ENCODE results near the gene RPS8. TPM values are rescaled to one million over a fixed set of nuclear protein-coding genes. Genes with fewer than 3 reads are reported as not detected.
"Not testable (repeated sequence)": the region's sequence is repeated elsewhere in the genome, so short reads cannot be mapped to it uniquely, and the experiment has no call there.

Gene RPS8
- total RNA-seq, 1 donor from 2014 or later, result 1,343 TPM

- DNase-seq (ENCODE audit: low spot score), result no peak
These were observed 27.1 kb downstream of the RPS8 start for GRCh38 chr1:44802306-44803061.

GRCh38 chr1:44803062-44803311 is 27.6 kb downstream of the RPS8 start:
- no peak for DNase-seq (ENCODE audit: low spot score)

GRCh38 chr1:44803312-44804095 is 28.2 kb downstream of the RPS8 start:
- no peak for DNase-seq (ENCODE audit: low spot score)

- DNase-seq (ENCODE audit: low spot score), result no peak
These were observed 30.1 kb downstream of the RPS8 start for GRCh38 chr1:44805311-44806024.

- DNase-seq (ENCODE audit: low spot score), result no peak
These were observed 30.8 kb downstream of the RPS8 start for GRCh38 chr1:44806025-44806703.

GRCh38 chr1:44806704-44807363 is 31.5 kb downstream of the RPS8 start, which contains the start of gene DYNLT4:
DYNLT4 (minus strand) TSS chr1:44807351; CDS start chr1:44806668, 683 bp downstream.
- no peak for DNase-seq (ENCODE audit: low spot score)

- peak; percentile 97 for DNase-seq (ENCODE audit: low spot score)
These were observed 32.2 kb downstream of the RPS8 start for GRCh38 chr1:44807364-44808062.

GRCh38 chr1:44808063-44808937 is 33.0 kb downstream of the RPS8 start, which contains the start of gene BTBD19:
BTBD19 (plus strand) TSS chr1:44808523; CDS start chr1:44808821, 298 bp downstream.
- DNase-seq (ENCODE audit: low spot score), result no peak

GRCh38 chr1:44808938-44809917 is 33.9 kb downstream of the RPS8 start:
- no peak for DNase-seq (ENCODE audit: low spot score)

- peak; percentile 65 for DNase-seq (ENCODE audit: low spot score)
These were observed 34.9 kb downstream of the RPS8 start for GRCh38 chr1:44810101-44810761.

- not testable (repeated sequence) for DNase-seq (ENCODE audit: low spot score)
These were observed 35.4 kb downstream of the RPS8 start for GRCh38 chr1:44810762-44811105.

- peak; percentile 22 for DNase-seq (ENCODE audit: low spot score)
These were observed 35.9 kb downstream of the RPS8 start for GRCh38 chr1:44811234-44811633.

- no peak for DNase-seq (ENCODE audit: low spot score)
These were observed 37.6 kb downstream of the RPS8 start for GRCh38 chr1:44812822-44813543.

GRCh38 chr1:44815926-44816325 is 40.6 kb downstream of the RPS8 start:
- DNase-seq (ENCODE audit: low spot score), result not testable (repeated sequence)

GRCh38 chr1:44817307-44817706 is 42.0 kb downstream of the RPS8 start:
- no peak for DNase-seq (ENCODE audit: low spot score)

- DNase-seq (ENCODE audit: low spot score), result no peak
These were observed 42.6 kb downstream of the RPS8 start for GRCh38 chr1:44817771-44818495.

Measured in mesenteric fat pad (tissue), 1 donor.